ENCODE measurements around the gene SLC35E1. TPM values are rescaled to one million over a fixed set of nuclear protein-coding genes. Genes with fewer than 3 reads are reported as not detected.

Gene SLC35E1
- total RNA-seq, 1 experiment from 2014 or later, result 35.8 TPM

DNA sequence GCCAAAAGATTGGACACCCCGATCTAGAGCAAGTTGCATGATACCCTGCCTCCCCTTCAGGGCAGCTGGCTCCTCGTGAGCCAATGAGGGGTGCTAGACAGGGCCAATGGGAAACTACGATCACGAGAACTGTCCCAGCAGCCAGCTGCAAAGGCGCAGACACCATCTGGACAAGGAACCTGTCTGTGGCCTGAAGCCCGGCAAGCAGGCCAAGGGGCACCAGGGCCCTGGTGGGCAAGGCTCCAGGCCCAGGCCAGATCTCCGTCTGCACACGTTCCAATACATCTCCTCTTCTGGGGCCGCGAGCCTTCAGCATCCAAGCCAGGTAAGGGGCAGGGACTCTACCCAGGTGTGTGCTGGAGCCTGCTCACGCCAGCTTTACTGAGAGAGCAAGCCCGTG is 35.6 kb upstream of the SLC35E1 start:
- Histone ChIP-seq H2BK12ac (ENCODE audit: insufficient read length, low read depth, low read length) (no peak overlapping the region), H3K27me3 (ENCODE audit: insufficient read depth, low read length) (no peaks in the 10 kb centered on the region), H3K23ac (ENCODE audit: insufficient read length, low read depth, low read length) (no peak overlapping the region), H4K5ac (ENCODE audit: insufficient read length, low read depth, low read length) (no peak overlapping the region), H3K4me2 (ENCODE audit: insufficient read depth, insufficient read length, low read length) (no peak overlapping the region), H3K56ac (ENCODE audit: insufficient read length, low read depth, low read length) (no peak overlapping the region), H3K14ac (ENCODE audit: insufficient read depth, low read length) (no peak overlapping the region), H3K79me2 (ENCODE audit: insufficient read depth, low read length) (peaks cover 12% of the 10 kb centered on the region; the same call in 1 of the 2 replicates), H3K4me1 (ENCODE audit: insufficient read depth, low read length) (no peaks in the 10 kb centered on the region), H3K18ac (ENCODE audit: insufficient read length, low read depth, low read length) (no peak overlapping the region), H3K79me1 (ENCODE audit: insufficient read depth, low read depth, low read length, poor library complexity, severe bottlenecking) (peaks cover 11% of the 10 kb centered on the region), H2BK15ac (ENCODE audit: low read depth, low read length) (no peak overlapping the region), H4K20me1 (ENCODE audit: control insufficient read depth, insufficient read depth, insufficient read length) (no peaks in the 10 kb centered on the region), H3K9ac (ENCODE audit: extremely low read depth, insufficient read length, low read length) (no peak overlapping the region), H2BK20ac (ENCODE audit: low read depth, low read length, poor library complexity, severe bottlenecking) (no peak overlapping the region), H4K8ac (replicated peaks; ENCODE audit: insufficient read length, low read depth, low read length) (no peak overlapping the region), H2BK5ac (ENCODE audit: insufficient read length, low read length) (no peak overlapping the region), H4K91ac (ENCODE audit: insufficient read length, low read depth, low read length) (no peak overlapping the region), H2AK5ac (ENCODE audit: insufficient read length, low read length) (no peak overlapping the region), H2AFZ (ENCODE audit: low read length) (no peak overlapping the region), H2BK120ac (ENCODE audit: low read depth, low read length, poor library complexity, severe bottlenecking) (no peak overlapping the region), H3K4ac (ENCODE audit: low read depth, low read length) (no peak overlapping the region), H3K27ac (ENCODE audit: insufficient read length, low read depth, low read length) (no peak overlapping the region), H3T11ph (ENCODE audit: low read length) (no peak overlapping the region), H3K23me2 (ENCODE audit: insufficient read length, low read depth, low read length, poor library complexity, severe bottlenecking) (no peaks in the 10 kb centered on the region), H3K9me3 (ENCODE audit: control insufficient read depth, low read depth, low read length) (no peaks in the 10 kb centered on the region)
- H3K9me3 Mint-ChIP-seq, result no peaks in the 10 kb centered on the region
- H3K36me3 Mint-ChIP-seq (ENCODE audit: insufficient read depth in 1 of 3, low read depth in 3 of 3), result no peaks in the 10 kb centered on the region
- no peak overlapping the region for H3K4me3 Mint-ChIP-seq
- peak overlapping the region; percentile 46 to 91 (median 90); a peak in 2 of 7 replicates for H3K27ac Mint-ChIP-seq
- H3K27me3 Mint-ChIP-seq (ENCODE audit: low read depth), result no peaks in the 10 kb centered on the region
- H3K4me1 Mint-ChIP-seq, result peaks cover 0 to 6% of the 10 kb centered on the region in 2 experiments; a peak in 2 of 4 replicates
- WGBS (ENCODE audit: extremely low coverage, insufficient read length, low lambda C conversion rate), result no CpG with 5 or more reads among the region's 12 CpGs
- no peak for DNase-seq
- TF ChIP-seq, protein P1, sequence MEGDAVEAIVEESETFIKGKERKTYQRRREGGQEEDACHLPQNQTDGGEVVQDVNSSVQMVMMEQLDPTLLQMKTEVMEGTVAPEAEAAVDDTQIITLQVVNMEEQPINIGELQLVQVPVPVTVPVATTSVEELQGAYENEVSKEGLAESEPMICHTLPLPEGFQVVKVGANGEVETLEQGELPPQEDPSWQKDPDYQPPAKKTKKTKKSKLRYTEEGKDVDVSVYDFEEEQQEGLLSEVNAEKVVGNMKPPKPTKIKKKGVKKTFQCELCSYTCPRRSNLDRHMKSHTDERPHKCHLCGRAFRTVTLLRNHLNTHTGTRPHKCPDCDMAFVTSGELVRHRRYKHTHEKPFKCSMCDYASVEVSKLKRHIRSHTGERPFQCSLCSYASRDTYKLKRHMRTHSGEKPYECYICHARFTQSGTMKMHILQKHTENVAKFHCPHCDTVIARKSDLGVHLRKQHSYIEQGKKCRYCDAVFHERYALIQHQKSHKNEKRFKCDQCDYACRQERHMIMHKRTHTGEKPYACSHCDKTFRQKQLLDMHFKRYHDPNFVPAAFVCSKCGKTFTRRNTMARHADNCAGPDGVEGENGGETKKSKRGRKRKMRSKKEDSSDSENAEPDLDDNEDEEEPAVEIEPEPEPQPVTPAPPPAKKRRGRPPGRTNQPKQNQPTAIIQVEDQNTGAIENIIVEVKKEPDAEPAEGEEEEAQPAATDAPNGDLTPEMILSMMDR (conservative IDR thresholded peaks at IDR 0.05), result no peak
